Measurements from ENCODE around the gene TACSTD2.

Gene TACSTD2

GRCh38 chr1:58618303-58618702 is 41.3 kb upstream of the TACSTD2 start:
- Histone ChIP-seq H3K9me3 (ENCODE audit: control insufficient read depth, insufficient read depth, low read depth, low read length) (no peaks in the 10 kb centered on the region), H3K4me3 (ENCODE audit: low read depth, low read length) (no peak overlapping the region), H3K27ac (ENCODE audit: extremely low read depth, low read depth, low read length) (no peak overlapping the region), H3K36me3 (ENCODE audit: control insufficient read depth in 2 of 2, insufficient read depth in 1 of 2, low read length in 2 of 2) (no peaks in the 10 kb centered on the region), H3K4me1 (ENCODE audit: control insufficient read depth, insufficient read depth, low read length) (no peaks in the 10 kb centered on the region)
- no peak for TF ChIP-seq GLIS1 (tag by site-specific recombination; IDR thresholded peaks at IDR 0.05)
- 0 out of 2 replicates have a peak, but pooled peaks have one; percentile 8 for TF ChIP-seq EGR2 (tag by site-specific recombination; IDR thresholded peaks at IDR 0.05; ENCODE audit: low read depth)
- POLR2A ChIA-PET, result interaction anchor here (0.7 kb wide), 1 partner anchor 37 kb away, joined by 3 read pairs; no protein-coding TSS in a partner anchor
- CTCF ChIA-PET, result interaction anchor here (3.4 kb wide), 1 partner anchor 34 kb away, joined by 12 read pairs; no protein-coding TSS in a partner anchor

GRCh38 chr1:58611861-58612385 is 34.9 kb upstream of the TACSTD2 start:
- Histone ChIP-seq H3K36me3 (ENCODE audit: control insufficient read depth in 2 of 2, insufficient read depth in 1 of 2, low read length in 2 of 2) (no peaks in the 10 kb centered on the region), H3K4me1 (ENCODE audit: control insufficient read depth, insufficient read depth, low read length) (no peaks in the 10 kb centered on the region), H3K27ac (ENCODE audit: extremely low read depth, low read depth, low read length) (no peak overlapping the region), H3K4me3 (ENCODE audit: low read depth, low read length) (no peak overlapping the region), H3K9me3 (ENCODE audit: control insufficient read depth, insufficient read depth, low read depth, low read length) (no peaks in the 10 kb centered on the region)
- CTCF ChIA-PET, result interaction anchor here (0.6 kb wide), 1 partner anchor 1088 kb away, joined by 3 read pairs; no protein-coding TSS in a partner anchor
- TF ChIP-seq ZNF768 (tag by site-specific recombination; IDR thresholded peaks at IDR 0.05), result no peak
- TF ChIP-seq BCL11A (tag by site-specific recombination; IDR thresholded peaks at IDR 0.05; ENCODE audit: low read depth), result no peak
- no peak for TF ChIP-seq GFI1B (tag by site-specific recombination; IDR thresholded peaks at IDR 0.05)
- no peak for TF ChIP-seq GLIS1 (tag by site-specific recombination; IDR thresholded peaks at IDR 0.05)
- TF ChIP-seq YY2 (tag by site-specific recombination; IDR thresholded peaks at IDR 0.05), result no peak
- no peak for TF ChIP-seq KLF8 (tag by site-specific recombination; IDR thresholded peaks at IDR 0.05)
- no peak for TF ChIP-seq ZBTB6 (tag by site-specific recombination; IDR thresholded peaks at IDR 0.05)
- TF ChIP-seq ZNF416 (tag by site-specific recombination; IDR thresholded peaks at IDR 0.05), result no peak
- no peak for TF ChIP-seq ZNF704 (tag by site-specific recombination; IDR thresholded peaks at IDR 0.05)
- POLR2A ChIA-PET, result no interaction called here

- Histone ChIP-seq H3K4me3 (ENCODE audit: low read depth, low read length) (no peak overlapping the region), H3K27ac (ENCODE audit: extremely low read depth, low read depth, low read length) (no peak overlapping the region), H3K4me1 (ENCODE audit: control insufficient read depth, insufficient read depth, low read length) (no peaks in the 10 kb centered on the region), H3K9me3 (ENCODE audit: control insufficient read depth, insufficient read depth, low read depth, low read length) (no peaks in the 10 kb centered on the region; the same call in 1 of the 2 replicates), H3K36me3 (ENCODE audit: control insufficient read depth in 2 of 2, insufficient read depth in 1 of 2, low read length in 2 of 2) (no peaks in the 10 kb centered on the region)
- ChIA-PET POLR2A (no interaction called here), CTCF (no interaction called here)
- TF ChIP-seq ZNF350 (tag by site-specific recombination; IDR thresholded peaks at IDR 0.05) (no peak), ZNF23 (tag by site-specific recombination; IDR thresholded peaks at IDR 0.05; ENCODE audit: borderline replicate concordance) (no peak), ZNF394 (tag by site-specific recombination; IDR thresholded peaks at IDR 0.05; ENCODE audit: borderline replicate concordance) (no peak), ZNF558 (tag by site-specific recombination; IDR thresholded peaks at IDR 0.05) (no peak), ZSCAN4 (tag by site-specific recombination; IDR thresholded peaks at IDR 0.05) (no peak), ZFP37 (tag by site-specific recombination; IDR thresholded peaks at IDR 0.05) (no peak), KLF16 (tag by site-specific recombination; IDR thresholded peaks at IDR 0.05) (no peak), ZNF184 (tag by site-specific recombination; IDR thresholded peaks at IDR 0.05) (no peak), ZBTB1 (tag by site-specific recombination; IDR thresholded peaks at IDR 0.05) (no peak), ZNF510 (tag by site-specific recombination; IDR thresholded peaks at IDR 0.05; ENCODE audit: insufficient replicate concordance) (no peak), ZNF654 (tag by site-specific recombination; IDR thresholded peaks at IDR 0.05; ENCODE audit: low read depth) (no peak), ZNF704 (tag by site-specific recombination; IDR thresholded peaks at IDR 0.05) (no peak), PBX3 (CRISPR knock-in tag; IDR thresholded peaks at IDR 0.05) (no peak), ZNF701 (tag by site-specific recombination; IDR thresholded peaks at IDR 0.05) (no peak)
Measured at GRCh38 chr1:58608945-58609344, 31.9 kb upstream of the TACSTD2 start.
